A549 (cell line): ENCODE results near the gene EPYC.

Experiments
- GATA3 ChIP-seq: IDR thresholded peaks from 2 replicates; pipeline ENCODE4 v1.6.1; 2012; ENCODE audit warnings: borderline replicate concordance
- MAFK ChIP-seq: fragments of 450-650 bp; IDR thresholded peaks from 2 replicates; pipeline ENCODE4 v1.6.1; 2014; ENCODE audit not compliant: partially characterized antibody
- RAD21 ChIP-seq, 2 experiments: fragments of >200 bp in 1 of 2; sonication (Bioruptor Twin) in 1 of 2; formaldehyde crosslinking in 1 of 2; IDR thresholded peaks in 1 of 2; conservative IDR thresholded peaks in 1 of 2; 2 replicates in 1 of 2; 3 replicates in 1 of 2; pipeline ENCODE4 v1.6.1; 2012 to 2018; ENCODE audit warnings: inconsistent platforms in 1 of 2

DNA sequence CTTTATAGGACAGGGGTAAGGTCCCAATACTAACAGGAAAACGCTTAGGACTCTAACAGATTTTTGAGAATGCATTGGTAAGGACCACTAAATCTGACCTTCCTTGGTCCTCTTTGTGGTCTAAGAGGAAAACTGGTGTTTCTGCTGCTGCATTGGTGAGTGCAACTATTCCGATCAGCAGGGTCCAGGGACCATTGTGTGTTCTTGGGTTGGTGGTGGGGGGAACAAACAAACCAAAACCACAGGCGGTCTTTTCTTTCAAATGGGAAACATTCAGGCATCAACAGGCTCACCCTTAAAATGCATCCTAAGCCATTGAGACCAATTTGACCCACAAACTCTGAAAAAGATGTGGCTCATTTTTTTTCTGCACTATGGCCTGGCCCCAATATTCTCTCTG, 20.7 kb downstream of the EPYC start:
- TF ChIP-seq MAFK (no peak), GATA3 (no peak), RAD21 (conservative IDR thresholded peaks at IDR 0.05 in 1 of 2, IDR thresholded peaks at IDR 0.05 in 1 of 2) (no peak)
